Transverse colon (tissue), 4 donors: ENCODE data around the gene FNDC4. TPM values are rescaled to one million over a fixed set of nuclear protein-coding genes. Genes with fewer than 3 reads are reported as not detected.

ENCODE experiments used
- DNase-seq: peaks from one replicate; pipeline ENCODE4 v3.0.0-alpha.2; 2019
- H3K27ac ChIP-seq, 4 donors: fragments of 200-600 bp; sonication (generic); 2 replicates each; pipeline ENCODE4 v1.5.1; 2016 to 2018; ENCODE audit warnings: inconsistent platforms in 4 of 4
- H3K27me3 ChIP-seq: fragments of 200-600 bp; sonication (generic); 2 replicates; pipeline ENCODE4 v1.5.1; 2017; ENCODE audit warnings: inconsistent platforms
- H3K36me3 ChIP-seq, 4 donors: fragments of 200-600 bp; sonication (generic); 2 replicates each; pipeline ENCODE4 v1.5.1; 2017 to 2019; ENCODE audit warnings: inconsistent platforms in 4 of 4
- H3K4me1 ChIP-seq, 4 donors: fragments of 200-600 bp; sonication (generic); 2 replicates each; pipeline ENCODE4 v1.5.1; 2017 to 2020; ENCODE audit warnings: inconsistent platforms in 4 of 4
- H3K4me3 ChIP-seq, 4 donors: fragments of 200-600 bp; sonication (generic); 1 replicate in 1 of 4; 2 replicates in 3 of 4; pipeline versions ENCODE4 v1.5.1 to v1.6.1; 2017 to 2019; ENCODE audit warnings: inconsistent platforms in 4 of 4
- H3K9me3 ChIP-seq, 2 donors: fragments of 200-600 bp; sonication (generic); 2 replicates each; pipeline ENCODE4 v1.5.1; 2017 to 2019; ENCODE audit warnings: inconsistent platforms in 2 of 2
- CTCF ChIP-seq, 5 experiments: fragments of 200-600 bp in 3 of 5; fragments of 450-650 bp in 2 of 5; sonication (generic) in 3 of 5; IDR thresholded peaks; 1 replicate in 2 of 5; 2 replicates in 3 of 5; pipeline ENCODE4 v1.5.1; 2016 to 2017; ENCODE audit warnings: antibody characterized with exemption in 5 of 5, inconsistent platforms in 3 of 5, mild to moderate bottlenecking in 2 of 5, moderate library complexity in 1 of 5
- EP300 ChIP-seq: sonication (generic); formaldehyde crosslinking; IDR thresholded peaks from one replicate; pipeline ENCODE4 v1.6.1; 2017; ENCODE audit warnings: antibody characterized with exemption, low read depth
- POLR2A ChIP-seq: fragments of 450-650 bp; IDR thresholded peaks from one replicate; pipeline ENCODE4 v1.6.1; 2016; ENCODE audit warnings: antibody characterized with exemption, mild to moderate bottlenecking, moderate library complexity
- POLR2AphosphoS5 ChIP-seq, 3 donors: sonication (generic); formaldehyde crosslinking; IDR thresholded peaks; one replicate each; pipeline ENCODE4 v1.6.1; 2016; ENCODE audit warnings: antibody characterized with exemption in 3 of 3
- WGBS, 2 donors: methylation state at CpG; one replicate each; pipeline ENCODE4 v1.1.5; 2018; ENCODE audit warnings: low coverage in 1 of 2; 5-methylcytosine and 5-hydroxymethylcytosine counted together
- in situ Hi-C, 4 donors: fragments of 200-750 bp; cut with MboI; loops; one replicate each; pipeline versions ENCODE4 v1.15.0 to v1.15.1; 2017; ENCODE audit warnings: low sequenced_read_pairs in 3 of 4, low pct_ligation_motif_present in 1 of 4, low pct_unique_long_range_greater_than_20kb in 1 of 4
- intact Hi-C: fragments of 100-400 bp; cut with DNase I; formaldehyde crosslinking; loops from one replicate; pipeline ENCODE4 v1.15.1; 2023; ENCODE audit warnings: low total_unique reads
- total RNA-seq, 4 donors: library from RNA; depleted of rRNA; stranded (reverse); fragments of >200 nt; gene quantifications; one replicate each; pipeline ENCODE4 v1.1.0, GENCODE V29; 2016

Gene FNDC4
- total RNA-seq, 4 donors from 2014 or later = 0.80 to 8.2 (median 2.5) TPM

- in situ Hi-C loops = no loop called here
- Histone ChIP-seq H3K36me3 (no peaks in the 10 kb centered on the region), H3K27ac (no peak overlapping the region), H3K9me3 (no peaks in the 10 kb centered on the region), H3K27me3 (peaks cover 3% of the 10 kb centered on the region), H3K4me3 (no peak overlapping the region), H3K4me1 (no peaks in the 10 kb centered on the region)
- WGBS, 2 donors = 86 to 91% methylated on average over 2 of the region's 2 CpGs
- no peak for DNase-seq
- intact Hi-C loops = no loop called here
- no peak for TF ChIP-seq CTCF (IDR thresholded peaks at IDR 0.05)
- no peak for TF ChIP-seq EP300
- no peak for TF ChIP-seq POLR2A
- TF ChIP-seq POLR2AphosphoS5 (IDR thresholded peaks at IDR 0.05) = no peak
Measured at GRCh38 chr2:27531983-27532382, 37.0 kb upstream of the FNDC4 start.

GRCh38 chr2:27527182-27527581 is 32.2 kb upstream of the FNDC4 start:
- no peak for TF ChIP-seq EP300
- no peak for TF ChIP-seq POLR2A
- intact Hi-C loops = no loop called here
- WGBS, 2 donors = 57 to 65% methylated on average over 2 to 3 of the region's 3 CpGs

GRCh38 chr2:27522400-27522945 is 27.5 kb upstream of the FNDC4 start:
- no peaks in the 10 kb centered on the region for H3K4me1 ChIP-seq
- H3K9me3 ChIP-seq = no peaks in the 10 kb centered on the region
- no peak for DNase-seq
- TF ChIP-seq EP300 (no peak), POLR2A (no peak), POLR2AphosphoS5 (IDR thresholded peaks at IDR 0.05) (no peak), CTCF (IDR thresholded peaks at IDR 0.05) (no peak)
- H3K4me3 ChIP-seq = no peak overlapping the region
- 84 to 92% methylated on average over 7 of the region's 7 CpGs for WGBS, 2 donors
- H3K27ac ChIP-seq = no peak overlapping the region
- in situ Hi-C loops = no loop called here
- H3K36me3 ChIP-seq = no peaks in the 10 kb centered on the region
- intact Hi-C loops = no loop called here
- peaks cover 8% of the 10 kb centered on the region for H3K27me3 ChIP-seq

More at GRCh38 chr2:27527182-27527581, 32.2 kb upstream of the FNDC4 start:
- in situ Hi-C loops = no loop called here
- Histone ChIP-seq H3K9me3 (no peaks in the 10 kb centered on the region), H3K27me3 (peaks cover 5% of the 10 kb centered on the region), H3K4me1 (no peaks in the 10 kb centered on the region), H3K27ac (no peak overlapping the region), H3K36me3 (no peaks in the 10 kb centered on the region), H3K4me3 (no peak overlapping the region)
- DNase-seq = no peak

GRCh38 chr2:27520316-27520715 is 25.3 kb upstream of the FNDC4 start:
- 93 to 94% methylated on average over 2 of the region's 2 CpGs for WGBS, 2 donors
- no peak overlapping the region for H3K4me3 ChIP-seq
- H3K4me1 ChIP-seq = no peaks in the 10 kb centered on the region
- TF ChIP-seq POLR2AphosphoS5 (IDR thresholded peaks at IDR 0.05) = no peak
- no peak for TF ChIP-seq CTCF (IDR thresholded peaks at IDR 0.05)
- no peak for TF ChIP-seq POLR2A
- TF ChIP-seq EP300 = no peak
- H3K27ac ChIP-seq = no peak overlapping the region
- intact Hi-C loops = no loop called here
- DNase-seq = no peak
- H3K36me3 ChIP-seq = no peaks in the 10 kb centered on the region
- no peaks in the 10 kb centered on the region for H3K9me3 ChIP-seq
- in situ Hi-C loops = no loop called here
- peaks cover 3% of the 10 kb centered on the region for H3K27me3 ChIP-seq

- no peaks in the 10 kb centered on the region for H3K36me3 ChIP-seq
- no peak for DNase-seq
- intact Hi-C loops = no loop called here
- no peak overlapping the region for H3K4me3 ChIP-seq
- TF ChIP-seq POLR2A (no peak), EP300 (no peak)
- peaks cover 3% of the 10 kb centered on the region for H3K27me3 ChIP-seq
- 83% methylated on average over 4 of the region's 4 CpGs; no CpG with 5 or more reads in 1 of the 2 donors for WGBS, 2 donors
- no peak overlapping the region for H3K27ac ChIP-seq
- H3K9me3 ChIP-seq = no peaks in the 10 kb centered on the region
- no peaks in the 10 kb centered on the region for H3K4me1 ChIP-seq
- in situ Hi-C loops = no loop called here
Measured at GRCh38 chr2:27518782-27519113, 23.7 kb upstream of the FNDC4 start.
